Astrocyte of the cerebellum (primary cell): ENCODE results near the gene ELMO3.

Source experiments
- DNase-seq: peaks from one replicate; pipeline ENCODE4 v3.0.0-alpha.2; 2011; ENCODE audit warnings: low read depth
- H3K4me3 ChIP-seq: 2 replicates; pipeline ENCODE4 v1.5.1; 2011; ENCODE audit warnings: mild to moderate bottlenecking, low read depth, low read length, moderate library complexity
- in situ Hi-C: cut with HindIII; loops from 2 replicates; pipeline ENCODE4 v1.10.0; 2017; ENCODE audit warnings: low sequenced_read_pairs
- TF ChIP-seq, protein P1 (sequence below): IDR thresholded peaks from 2 replicates; pipeline ENCODE4 v1.5.1; 2012; ENCODE audit warnings: low read length, low read depth, moderate library complexity, mild to moderate bottlenecking; ENCODE audit errors: missing control alignments

ELMO3 gene

DNA sequence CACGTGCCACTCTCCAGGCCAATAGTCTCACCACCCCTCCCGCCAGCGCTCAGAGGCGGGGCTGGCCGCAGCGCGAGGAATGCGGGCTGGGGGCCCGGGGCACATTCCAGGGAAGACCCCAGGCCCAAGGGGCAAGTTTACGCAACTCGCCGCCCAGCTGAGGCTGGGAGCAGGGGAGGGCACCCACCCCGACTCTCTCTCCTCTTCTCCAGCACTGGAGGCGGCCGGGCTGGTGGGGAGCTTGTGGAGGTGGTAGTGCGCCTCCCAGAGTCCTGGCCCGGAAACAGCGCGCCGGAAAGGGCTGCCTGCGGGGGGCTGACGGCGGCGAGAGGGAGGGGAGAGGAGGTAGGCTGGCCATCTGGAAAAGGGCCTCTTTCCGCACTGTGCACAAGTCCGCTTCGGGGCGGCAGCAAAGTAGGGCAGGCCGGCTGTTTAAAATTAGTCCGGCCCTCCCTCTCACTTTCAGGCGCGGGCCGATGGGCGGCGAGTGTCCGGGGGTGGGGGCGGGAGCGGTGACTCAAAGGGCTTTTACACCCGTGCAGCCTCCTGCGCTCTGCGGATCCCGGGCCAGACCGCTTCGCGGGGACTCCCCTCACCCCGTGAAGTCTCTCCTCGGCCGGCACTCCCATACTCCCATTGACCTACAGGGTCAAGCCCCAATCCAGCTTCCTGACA, 47.3 kb downstream of the ELMO3 start:
- peak; percentile 70 for DNase-seq
- in situ Hi-C loops: no loop called here
- H3K4me3 ChIP-seq: peak overlapping the region; percentile 91
- TF ChIP-seq, protein P1, sequence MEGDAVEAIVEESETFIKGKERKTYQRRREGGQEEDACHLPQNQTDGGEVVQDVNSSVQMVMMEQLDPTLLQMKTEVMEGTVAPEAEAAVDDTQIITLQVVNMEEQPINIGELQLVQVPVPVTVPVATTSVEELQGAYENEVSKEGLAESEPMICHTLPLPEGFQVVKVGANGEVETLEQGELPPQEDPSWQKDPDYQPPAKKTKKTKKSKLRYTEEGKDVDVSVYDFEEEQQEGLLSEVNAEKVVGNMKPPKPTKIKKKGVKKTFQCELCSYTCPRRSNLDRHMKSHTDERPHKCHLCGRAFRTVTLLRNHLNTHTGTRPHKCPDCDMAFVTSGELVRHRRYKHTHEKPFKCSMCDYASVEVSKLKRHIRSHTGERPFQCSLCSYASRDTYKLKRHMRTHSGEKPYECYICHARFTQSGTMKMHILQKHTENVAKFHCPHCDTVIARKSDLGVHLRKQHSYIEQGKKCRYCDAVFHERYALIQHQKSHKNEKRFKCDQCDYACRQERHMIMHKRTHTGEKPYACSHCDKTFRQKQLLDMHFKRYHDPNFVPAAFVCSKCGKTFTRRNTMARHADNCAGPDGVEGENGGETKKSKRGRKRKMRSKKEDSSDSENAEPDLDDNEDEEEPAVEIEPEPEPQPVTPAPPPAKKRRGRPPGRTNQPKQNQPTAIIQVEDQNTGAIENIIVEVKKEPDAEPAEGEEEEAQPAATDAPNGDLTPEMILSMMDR: peak; percentile 57

DNA sequence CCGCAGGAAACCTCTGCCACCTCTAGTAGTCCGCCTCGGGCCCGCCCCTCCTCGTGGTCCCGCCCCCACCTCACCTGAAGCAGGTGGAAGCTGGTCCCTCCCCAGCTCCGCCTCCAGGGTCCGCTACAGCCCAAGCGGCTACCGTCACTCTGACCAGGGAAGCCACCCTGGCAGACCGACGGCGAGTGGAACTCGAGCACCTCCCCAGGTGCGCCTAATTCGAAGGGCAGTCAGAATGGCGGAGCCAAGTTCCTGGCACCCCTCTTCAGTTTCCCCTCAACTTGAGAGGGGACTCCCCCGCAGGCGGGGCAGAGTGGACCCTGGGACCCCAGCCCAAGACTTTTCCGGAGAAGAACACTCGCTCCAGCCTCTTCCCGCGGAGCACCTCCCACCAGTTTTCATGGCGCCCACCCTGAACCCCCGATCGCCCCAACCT, 47.8 kb downstream of the ELMO3 start:
- in situ Hi-C loops: no loop called here
- no peak for DNase-seq
- TF ChIP-seq, protein P1: no peak
- H3K4me3 ChIP-seq: peak overlapping the region; percentile 91

DNA sequence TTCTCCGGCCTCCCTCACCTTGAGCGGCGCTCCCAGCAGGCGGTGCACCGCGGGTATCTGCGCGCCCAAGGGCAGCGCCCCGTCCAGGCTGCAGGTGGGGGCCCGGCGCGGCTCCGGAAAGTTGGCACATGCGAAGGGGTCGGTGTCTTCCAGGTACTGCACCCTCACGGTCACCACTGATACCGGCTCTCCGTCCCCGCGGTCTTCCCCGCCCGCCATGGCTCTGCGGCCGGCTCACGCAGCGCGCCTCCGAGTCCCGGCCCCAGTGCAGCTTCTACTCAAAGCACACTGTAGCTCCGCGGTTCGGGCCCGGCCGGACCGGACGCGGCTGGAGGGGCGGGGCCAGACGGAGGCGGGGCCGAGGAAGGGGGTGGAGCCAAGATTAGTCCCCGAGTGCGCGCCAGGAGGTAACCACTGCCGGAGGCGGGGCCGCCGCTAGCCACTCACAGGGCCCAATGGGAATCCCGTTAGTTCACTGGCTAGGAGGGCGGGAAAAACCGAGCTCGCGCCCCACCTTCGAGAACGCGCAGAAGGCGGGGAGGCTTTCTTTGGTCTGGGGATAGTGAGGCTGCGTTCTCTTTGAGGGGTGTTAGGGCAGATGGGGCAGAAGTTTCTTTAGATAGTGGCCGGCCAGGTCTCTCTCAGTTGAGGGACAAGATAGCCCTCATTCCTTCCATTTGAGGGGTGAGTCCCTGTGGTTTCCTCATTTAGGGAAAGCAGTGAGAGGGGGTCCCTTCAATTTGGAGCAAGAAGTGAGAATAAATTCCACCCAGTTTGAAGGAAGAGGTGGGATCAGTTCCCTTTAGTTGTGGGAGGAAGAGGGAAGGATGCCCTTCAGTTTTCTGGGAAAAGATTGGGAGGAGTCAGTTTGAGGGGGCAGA, 48.5 kb downstream of the ELMO3 start, which contains the start of gene FHOD1:
TSS of gene FHOD1 (minus strand) at position 290 of the 881 bp plus-strand sequence. CDS start at position 219, 71 bp downstream.
- peak; percentile 85 for DNase-seq
- in situ Hi-C loops: no loop called here
- peak within 1 kb of the TSS; percentile 91 for H3K4me3 ChIP-seq
- TF ChIP-seq, protein P1: no peak

DNA sequence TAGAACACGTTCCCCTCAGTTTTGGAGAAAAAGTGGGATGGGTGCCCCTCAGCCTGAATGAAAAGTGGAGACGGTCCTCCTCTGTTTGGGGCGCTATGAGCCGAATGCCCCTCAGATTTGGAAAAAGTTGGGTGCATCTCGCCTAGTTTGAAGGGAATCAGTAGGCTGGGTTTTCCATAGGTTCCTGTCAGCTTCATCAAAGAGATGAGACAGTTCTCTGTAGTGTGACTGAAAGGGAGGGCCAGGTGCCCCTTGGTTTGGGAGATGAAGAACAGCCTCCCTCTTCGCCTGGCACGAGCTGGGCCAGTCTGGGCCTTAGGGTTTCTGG, 49.1 kb downstream of the ELMO3 start:
- DNase-seq: no peak
- TF ChIP-seq, protein P1: no peak
- in situ Hi-C loops: no loop called here
- H3K4me3 ChIP-seq: peak overlapping the region; percentile 91

DNA sequence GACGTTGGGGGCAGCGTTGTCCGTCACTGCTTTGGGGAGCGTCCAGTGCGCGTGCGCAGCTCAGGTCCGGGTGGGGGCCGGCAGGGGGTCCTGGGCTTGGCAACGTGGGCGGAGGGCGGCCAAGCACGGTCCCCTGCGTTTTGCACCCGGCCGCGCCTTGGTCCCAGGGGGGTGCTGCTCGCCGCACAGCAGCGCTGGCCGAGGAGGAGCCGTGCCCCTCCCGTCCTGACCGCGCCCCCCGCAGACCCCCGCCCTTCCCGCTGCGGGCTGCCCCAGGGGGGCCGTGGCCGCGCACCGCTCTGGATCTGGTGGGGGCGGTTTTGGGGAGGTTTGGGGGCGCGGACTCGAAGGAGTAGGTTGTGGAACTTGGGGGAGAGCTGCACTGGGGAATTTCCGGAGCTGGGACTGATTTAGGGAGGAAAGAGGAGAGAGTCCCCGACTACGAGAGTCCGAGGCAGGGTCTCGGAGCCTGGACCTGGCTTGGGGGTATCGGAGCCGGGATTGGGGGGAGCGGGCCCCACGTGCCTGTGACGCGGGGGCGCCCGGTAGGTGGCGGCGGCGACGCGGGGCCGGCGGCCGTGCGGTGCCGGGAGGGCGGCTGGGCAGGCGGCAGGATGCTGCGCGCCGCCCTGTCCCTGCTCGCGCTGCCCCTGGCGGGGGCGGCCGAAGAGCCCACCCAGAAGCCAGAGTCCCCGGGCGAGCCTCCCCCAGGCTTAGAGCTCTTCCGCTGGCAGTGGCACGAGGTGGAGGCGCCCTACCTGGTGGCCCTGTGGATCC, 49.7 kb downstream of the ELMO3 start, which contains the start of gene SLC9A5:
TSS of gene SLC9A5 (plus strand) at position 579 of the 777 bp plus-strand sequence. CDS start at position 615, 36 bp downstream.
- TF ChIP-seq, protein P1: no peak
- in situ Hi-C loops: no loop called here
- peak within 1 kb of the TSS; percentile 91 for H3K4me3 ChIP-seq
- DNase-seq: no peak

DNA sequence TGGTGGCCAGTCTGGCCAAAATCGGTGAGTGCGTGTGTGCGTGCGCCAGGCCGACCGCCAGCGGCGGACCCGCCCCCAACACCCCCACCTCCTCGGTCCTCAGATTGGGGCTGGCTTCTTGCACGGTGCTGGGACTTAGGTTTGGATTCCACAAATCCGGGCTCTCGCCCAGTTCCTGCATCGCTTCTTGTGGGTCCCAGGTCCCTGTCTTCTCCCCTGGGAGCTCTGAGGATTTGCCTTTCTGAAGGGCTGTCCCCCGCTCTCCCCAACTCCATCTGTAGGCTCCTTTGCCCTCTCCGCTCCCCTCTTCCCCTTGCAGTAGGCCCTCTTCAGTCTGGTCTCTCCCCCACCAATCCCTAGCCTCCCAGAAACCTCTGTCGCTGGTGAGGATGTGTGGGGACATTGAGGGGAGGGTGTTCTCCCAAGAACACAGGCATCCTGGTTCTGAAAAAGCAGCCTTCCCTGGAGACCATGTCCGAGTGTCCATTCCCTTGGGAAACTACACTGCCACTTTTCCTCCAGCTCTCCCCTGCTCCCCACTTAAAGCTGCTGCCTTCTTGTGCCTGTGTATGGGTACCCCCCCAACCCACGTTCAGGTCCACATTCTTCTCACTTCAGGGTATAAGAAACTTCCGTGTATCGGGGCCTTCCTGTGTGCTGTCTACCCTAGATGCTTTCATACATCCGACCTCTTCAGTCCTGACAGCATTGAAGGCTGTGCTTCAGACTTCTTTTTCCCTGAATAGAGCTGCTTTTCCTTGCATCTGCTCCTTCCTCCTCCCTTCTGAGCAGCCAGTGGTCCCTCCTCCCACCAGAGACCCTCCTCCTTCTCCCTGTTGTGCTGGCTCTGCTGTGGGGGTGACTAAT, 50.5 kb downstream of the ELMO3 start:
- no peak for DNase-seq
- TF ChIP-seq, protein P1: no peak
- H3K4me3 ChIP-seq: peak overlapping the region; percentile 91
- in situ Hi-C loops: no loop called here
